CD4-positive, alpha-beta T cell treated with Interleukin-17A for 4 hours (primary cell): Measurements from ENCODE around the gene PDLIM5.

Source experiments
- DNase-seq: peaks from one replicate; pipeline ENCODE4 v3.0.0-alpha.2; 2020; ENCODE audit warnings: mixed read lengths

PDLIM5 gene

GRCh38 chr4:94566420-94566819, 114.7 kb downstream of the PDLIM5 start:
- DNase-seq: no peak

- DNase-seq: no peak
Measured at GRCh38 chr4:94567811-94568210, 116.1 kb downstream of the PDLIM5 start.

- no peak for DNase-seq
Measured at GRCh38 chr4:94570558-94570957, 118.8 kb downstream of the PDLIM5 start.

GRCh38 chr4:94571298-94571697, 119.6 kb downstream of the PDLIM5 start:
- no peak for DNase-seq

- no peak for DNase-seq
Measured at GRCh38 chr4:94571715-94572114, 120.0 kb downstream of the PDLIM5 start.

- DNase-seq: no peak
Measured at GRCh38 chr4:94574050-94574449, 122.3 kb downstream of the PDLIM5 start.

GRCh38 chr4:94574616-94575015, 122.9 kb downstream of the PDLIM5 start:
- no peak for DNase-seq

- DNase-seq: no peak
Measured at GRCh38 chr4:94575652-94576051, 123.9 kb downstream of the PDLIM5 start.

- DNase-seq: no peak
Measured at GRCh38 chr4:94576210-94576609, 124.5 kb downstream of the PDLIM5 start.

GRCh38 chr4:94577136-94577535, 125.4 kb downstream of the PDLIM5 start:
- DNase-seq: no peak

GRCh38 chr4:94578195-94578594, 126.5 kb downstream of the PDLIM5 start:
- DNase-seq: no peak

- no peak for DNase-seq
Measured at GRCh38 chr4:94581766-94582165, 130.0 kb downstream of the PDLIM5 start.

- DNase-seq: no peak
Measured at GRCh38 chr4:94582517-94582916, 130.8 kb downstream of the PDLIM5 start.

- no peak for DNase-seq
Measured at GRCh38 chr4:94583914-94584641, 132.3 kb downstream of the PDLIM5 start.

GRCh38 chr4:94588896-94589693, 137.4 kb downstream of the PDLIM5 start:
- no peak for DNase-seq

GRCh38 chr4:94590493-94590892, 138.8 kb downstream of the PDLIM5 start:
- DNase-seq: no peak

GRCh38 chr4:94591289-94591688, 139.5 kb downstream of the PDLIM5 start:
- no peak for DNase-seq

GRCh38 chr4:94595013-94595412, 143.3 kb downstream of the PDLIM5 start:
- no peak for DNase-seq

GRCh38 chr4:94595880-94596483, 144.2 kb downstream of the PDLIM5 start:
- no peak for DNase-seq

- DNase-seq: no peak
Measured at GRCh38 chr4:94598758-94599157, 147.0 kb downstream of the PDLIM5 start.

- no peak for DNase-seq
Measured at GRCh38 chr4:94603170-94603747, 151.5 kb downstream of the PDLIM5 start.

GRCh38 chr4:94605241-94605805, 153.6 kb downstream of the PDLIM5 start:
- DNase-seq: no peak

GRCh38 chr4:94610145-94610544, 158.4 kb downstream of the PDLIM5 start:
- no peak for DNase-seq
